ENCODE data around the gene USP32. TPM values are rescaled to one million over a fixed set of nuclear protein-coding genes. Genes with fewer than 3 reads are reported as not detected.

Gene USP32
- total and polyA plus RNA-seq, 10 of the 15 experiments (the other 5 are each of a cell fraction or from before 2014, with no cell fraction given) = 7.8 to 37.3 (median 25.5) TPM

DNA sequence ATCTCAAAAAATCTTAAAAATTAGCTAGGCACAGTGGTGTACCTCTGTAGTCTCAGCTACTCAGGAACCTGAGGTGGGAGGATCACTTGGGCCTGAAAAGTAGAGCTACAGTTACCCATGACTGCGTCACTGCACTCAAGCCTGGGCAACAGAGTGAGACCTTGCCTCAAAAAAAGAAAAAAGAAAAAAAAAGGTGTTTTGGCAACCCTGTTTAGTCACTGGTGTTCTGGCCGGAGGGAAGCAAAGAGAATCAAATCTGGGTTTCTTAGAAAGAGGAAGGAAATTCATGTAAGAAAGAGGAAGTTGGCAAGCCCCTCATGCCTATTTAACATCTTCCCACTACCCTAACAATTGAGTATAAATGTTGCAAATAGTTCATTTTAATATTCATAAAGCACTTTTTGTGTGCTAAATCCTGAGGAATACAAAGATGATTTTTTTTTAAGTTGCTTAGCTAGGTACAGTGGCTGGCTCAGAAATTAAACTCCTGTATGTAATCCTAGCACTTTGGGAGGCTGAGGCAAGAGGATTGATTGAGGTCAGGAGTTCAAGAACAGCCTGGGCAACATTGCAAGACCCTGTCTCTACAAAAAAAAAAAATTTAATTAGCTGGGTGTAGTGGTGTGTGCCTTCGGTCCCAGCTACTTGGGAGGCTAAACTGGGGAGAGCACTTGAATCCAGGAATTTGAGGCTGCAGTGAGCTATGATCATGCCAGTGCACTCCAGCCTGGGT lies 6.5 kb upstream of the USP32 start:
- POLR2A ChIA-PET = interaction anchor here (0.7 to 1.9 kb wide), 3 partner anchors 9 to 84 kb away, joined by 3 to 5 read pairs (median 3); no protein-coding TSS in a partner anchor
- H3K4me2 ChIP-seq (ENCODE audit: control insufficient read depth, insufficient read depth) = no peak overlapping the region; the same call in 1 of the 2 replicates
- TF ChIP-seq SPI1 (IDR thresholded peaks at IDR 0.05; ENCODE audit: borderline replicate concordance, insufficient read depth, low read depth, low read length) = peak; percentile 73
- no peak for TF ChIP-seq SMC3 (IDR thresholded peaks at IDR 0.05; ENCODE audit: borderline replicate concordance, low read length)
- TF ChIP-seq, protein P1, sequence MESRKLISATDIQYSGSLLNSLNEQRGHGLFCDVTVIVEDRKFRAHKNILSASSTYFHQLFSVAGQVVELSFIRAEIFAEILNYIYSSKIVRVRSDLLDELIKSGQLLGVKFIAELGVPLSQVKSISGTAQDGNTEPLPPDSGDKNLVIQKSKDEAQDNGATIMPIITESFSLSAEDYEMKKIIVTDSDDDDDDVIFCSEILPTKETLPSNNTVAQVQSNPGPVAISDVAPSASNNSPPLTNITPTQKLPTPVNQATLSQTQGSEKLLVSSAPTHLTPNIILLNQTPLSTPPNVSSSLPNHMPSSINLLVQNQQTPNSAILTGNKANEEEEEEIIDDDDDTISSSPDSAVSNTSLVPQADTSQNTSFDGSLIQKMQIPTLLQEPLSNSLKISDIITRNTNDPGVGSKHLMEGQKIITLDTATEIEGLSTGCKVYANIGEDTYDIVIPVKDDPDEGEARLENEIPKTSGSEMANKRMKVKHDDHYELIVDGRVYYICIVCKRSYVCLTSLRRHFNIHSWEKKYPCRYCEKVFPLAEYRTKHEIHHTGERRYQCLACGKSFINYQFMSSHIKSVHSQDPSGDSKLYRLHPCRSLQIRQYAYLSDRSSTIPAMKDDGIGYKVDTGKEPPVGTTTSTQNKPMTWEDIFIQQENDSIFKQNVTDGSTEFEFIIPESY (IDR thresholded peaks at IDR 0.05) = no peak
- TF ChIP-seq MEF2B (IDR thresholded peaks at IDR 0.05; ENCODE audit: partially characterized antibody, poor library complexity, severe bottlenecking) = peak; percentile 22
- TF ChIP-seq, protein P2, sequence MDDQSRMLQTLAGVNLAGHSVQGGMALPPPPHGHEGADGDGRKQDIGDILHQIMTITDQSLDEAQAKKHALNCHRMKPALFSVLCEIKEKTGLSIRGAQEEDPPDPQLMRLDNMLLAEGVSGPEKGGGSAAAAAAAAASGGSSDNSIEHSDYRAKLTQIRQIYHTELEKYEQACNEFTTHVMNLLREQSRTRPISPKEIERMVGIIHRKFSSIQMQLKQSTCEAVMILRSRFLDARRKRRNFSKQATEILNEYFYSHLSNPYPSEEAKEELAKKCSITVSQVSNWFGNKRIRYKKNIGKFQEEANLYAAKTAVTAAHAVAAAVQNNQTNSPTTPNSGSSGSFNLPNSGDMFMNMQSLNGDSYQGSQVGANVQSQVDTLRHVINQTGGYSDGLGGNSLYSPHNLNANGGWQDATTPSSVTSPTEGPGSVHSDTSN (IDR thresholded peaks at IDR 0.05; ENCODE audit: insufficient replicate concordance, low read depth, low read length) = no peak
- TF ChIP-seq ASH2L (IDR thresholded peaks at IDR 0.05; ENCODE audit: borderline replicate concordance, low read depth) = no peak
- peak in 1 of 2 experiments; percentile 90; a peak in 1 of 4 replicates for TF ChIP-seq ETV6 (conservative IDR thresholded peaks at IDR 0.05 in 1 of 2, IDR thresholded peaks at IDR 0.05 in 1 of 2; ENCODE audit: borderline replicate concordance in 1 of 2, low read depth in 1 of 2)
- no peak for TF ChIP-seq CEBPB (IDR thresholded peaks at IDR 0.05; ENCODE audit: borderline replicate concordance in 1 of 2, low read depth in 2 of 2, low read length in 2 of 2)
- no peak for TF ChIP-seq NR2C1 (IDR thresholded peaks at IDR 0.05)
- TF ChIP-seq, protein P3, sequence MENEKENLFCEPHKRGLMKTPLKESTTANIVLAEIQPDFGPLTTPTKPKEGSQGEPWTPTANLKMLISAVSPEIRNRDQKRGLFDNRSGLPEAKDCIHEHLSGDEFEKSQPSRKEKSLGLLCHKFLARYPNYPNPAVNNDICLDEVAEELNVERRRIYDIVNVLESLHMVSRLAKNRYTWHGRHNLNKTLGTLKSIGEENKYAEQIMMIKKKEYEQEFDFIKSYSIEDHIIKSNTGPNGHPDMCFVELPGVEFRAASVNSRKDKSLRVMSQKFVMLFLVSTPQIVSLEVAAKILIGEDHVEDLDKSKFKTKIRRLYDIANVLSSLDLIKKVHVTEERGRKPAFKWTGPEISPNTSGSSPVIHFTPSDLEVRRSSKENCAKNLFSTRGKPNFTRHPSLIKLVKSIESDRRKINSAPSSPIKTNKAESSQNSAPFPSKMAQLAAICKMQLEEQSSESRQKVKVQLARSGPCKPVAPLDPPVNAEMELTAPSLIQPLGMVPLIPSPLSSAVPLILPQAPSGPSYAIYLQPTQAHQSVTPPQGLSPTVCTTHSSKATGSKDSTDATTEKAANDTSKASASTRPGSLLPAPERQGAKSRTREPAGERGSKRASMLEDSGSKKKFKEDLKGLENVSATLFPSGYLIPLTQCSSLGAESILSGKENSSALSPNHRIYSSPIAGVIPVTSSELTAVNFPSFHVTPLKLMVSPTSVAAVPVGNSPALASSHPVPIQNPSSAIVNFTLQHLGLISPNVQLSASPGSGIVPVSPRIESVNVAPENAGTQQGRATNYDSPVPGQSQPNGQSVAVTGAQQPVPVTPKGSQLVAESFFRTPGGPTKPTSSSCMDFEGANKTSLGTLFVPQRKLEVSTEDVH (IDR thresholded peaks at IDR 0.05; ENCODE audit: low read depth, partially characterized antibody) = no peak
- no peak for TF ChIP-seq CHD1 (IDR thresholded peaks at IDR 0.05; ENCODE audit: low read depth, low read length)
- TF ChIP-seq RB1 (IDR thresholded peaks at IDR 0.05; ENCODE audit: borderline replicate concordance) = no peak
- no peak for TF ChIP-seq CHD4 (IDR thresholded peaks at IDR 0.05)
- TF ChIP-seq POLR2AphosphoS2 (IDR thresholded peaks at IDR 0.05; ENCODE audit: low read depth, low read length) = no peak
- TF ChIP-seq CREM (IDR thresholded peaks at IDR 0.05; ENCODE audit: low read depth) = peak; percentile 23; the same call in 1 of the 2 replicates
- TF ChIP-seq ZNF217 (IDR thresholded peaks at IDR 0.05) = 0 out of 2 replicates have a peak, but pooled peaks have one; percentile 44

More for the DNA sequence above, 6.5 kb upstream of the USP32 start:
- in situ Hi-C loops (cut with MboI) = no loop called here
- Histone ChIP-seq H3K4me1 (ENCODE audit: control insufficient read depth, insufficient read depth, low read length) (peaks cover 7% of the 10 kb centered on the region), H3K36me3 (ENCODE audit: control insufficient read depth in 2 of 2, insufficient read depth in 2 of 2, low read length in 1 of 2) (no peaks in the 10 kb centered on the region), H3K79me2 (ENCODE audit: control insufficient read depth, insufficient read depth, low read length) (no peaks in the 10 kb centered on the region), H2AFZ (ENCODE audit: control insufficient read depth, low read depth, low read length) (peak overlapping the region; percentile 59), H3K9ac (ENCODE audit: control insufficient read depth, insufficient read depth, low read length) (0 out of 2 replicates have a peak overlapping the region, but pooled peaks have one; percentile 7), H4K20me1 (ENCODE audit: control insufficient read depth, insufficient read depth) (no peaks in the 10 kb centered on the region), H3K27ac (ENCODE audit: control insufficient read depth, insufficient read depth) (peak overlapping the region; percentile 49), H3K4me3 (no peak overlapping the region), H3K9me3 (replicated peaks; ENCODE audit: control insufficient read depth, insufficient read depth, low read length) (no peaks in the 10 kb centered on the region), H3K27me3 (replicated peaks in 1 of 2; ENCODE audit: control insufficient read depth in 2 of 2, insufficient read depth in 2 of 2, low read length in 1 of 2) (no peaks in the 10 kb centered on the region)
- BruUV-seq (replicated peaks) = no TSS peak
- ChIA-PET RAD21 (ENCODE audit: unreplicated experiment) (interaction anchor here (0.7 to 4.6 kb wide), 8 partner anchors 8 to 227 kb away, joined by 3 to 23 read pairs (median 4); no protein-coding TSS in a partner anchor), CTCF (interaction anchor here (0.9 to 1.8 kb wide), 12 partner anchors 8 to 257 kb away, joined by 3 to 5 read pairs (median 4); no protein-coding TSS in a partner anchor), SMC1A (ENCODE audit: uncharacterized antibody, unreplicated experiment) (interaction anchor here (0.9 to 3.9 kb wide), 10 partner anchors 8 to 167 kb away, joined by 3 to 32 read pairs (median 4); no protein-coding TSS in a partner anchor)
- intact Hi-C loops (cut with micrococcal nuclease; ENCODE audit: unreplicated experiment) = no loop called here
- peak; percentile 71 for DNase-seq (ENCODE audit: low read depth, low spot score)
- no peak for FAIRE-seq
- peak; percentile 87 for ATAC-seq
- 8% methylated on average over 3 of the region's 3 CpGs for WGBS (ENCODE audit: insufficient coverage, insufficient replicate concordance, low lambda C conversion rate, missing lambda C conversion rate)

All from GM12878 (cell line).